ENCODE measurements around the gene LY6G6D. TPM values are rescaled to one million over a fixed set of nuclear protein-coding genes. Genes with fewer than 3 reads are reported as not detected.

Gene LY6G6D
- total and polyA plus RNA-seq, 2 donors (not counting 1 experiment from before 2014, with no cell fraction given) = not detected

GRCh38 chr6:31761343-31761742, 46.2 kb downstream of the LY6G6D start:
- no peak for DNase-seq (ENCODE audit: low read depth in 2 of 2)
- Histone ChIP-seq H3K4me2 (ENCODE audit: extremely low read depth, insufficient read depth, low read length) (no peak overlapping the region), H4K20me1 (ENCODE audit: control insufficient read depth, extremely low read depth, insufficient read depth, low read length) (no peaks in the 10 kb centered on the region), H3K27me3 (ENCODE audit: control insufficient read depth, insufficient read depth, low read length) (no peaks in the 10 kb centered on the region), H2AFZ (ENCODE audit: low read length) (no peak overlapping the region), H3K9ac (ENCODE audit: insufficient read depth, low read length) (no peak overlapping the region), H3K79me2 (ENCODE audit: control insufficient read depth, insufficient read depth, low read length) (no peaks in the 10 kb centered on the region), H3K27ac (ENCODE audit: insufficient read depth, low read length) (no peak overlapping the region), H3K36me3 (ENCODE audit: control insufficient read depth, insufficient read depth, low read length) (peaks cover 7% of the 10 kb centered on the region), H3K9me3 (ENCODE audit: control insufficient read depth, insufficient read depth, low read depth, low read length) (no peaks in the 10 kb centered on the region), H3K4me3 (replicated peaks in 1 of 4; ENCODE audit: control extremely low read depth in 1 of 4, insufficient read depth in 1 of 4, low read depth in 3 of 4, low read length in 4 of 4) (no peak overlapping the region), H3K4me1 (ENCODE audit: control insufficient read depth, extremely low read depth, insufficient read depth, low read length) (peaks cover 4% of the 10 kb centered on the region)
- TF ChIP-seq EZH2 (IDR thresholded peaks at IDR 0.05; ENCODE audit: low read length, missing control alignments) (no peak), CTCF (conservative IDR thresholded peaks at IDR 0.05 in 1 of 2, IDR thresholded peaks at IDR 0.05 in 1 of 2; ENCODE audit: low read depth in 1 of 2, low read length in 2 of 2) (no peak)

- no peak within 1 kb of the TSS for H3K9ac ChIP-seq (ENCODE audit: insufficient read depth, low read length)
- H3K4me3 ChIP-seq (replicated peaks in 1 of 4; ENCODE audit: control extremely low read depth in 1 of 4, insufficient read depth in 1 of 4, low read depth in 3 of 4, low read length in 4 of 4) = no peak within 1 kb of the TSS
- no peaks in the 10 kb centered on the region for H4K20me1 ChIP-seq (ENCODE audit: control insufficient read depth, extremely low read depth, insufficient read depth, low read length)
- no peak for TF ChIP-seq EZH2 (IDR thresholded peaks at IDR 0.05; ENCODE audit: low read length, missing control alignments)
- no peak for TF ChIP-seq CTCF (conservative IDR thresholded peaks at IDR 0.05 in 1 of 2, IDR thresholded peaks at IDR 0.05 in 1 of 2; ENCODE audit: low read depth in 1 of 2, low read length in 2 of 2)
- H3K36me3 ChIP-seq (ENCODE audit: control insufficient read depth, insufficient read depth, low read length) = peaks cover 7% of the 10 kb centered on the region
- H3K4me1 ChIP-seq (ENCODE audit: control insufficient read depth, extremely low read depth, insufficient read depth, low read length) = peaks cover 4% of the 10 kb centered on the region
- no peaks in the 10 kb centered on the region for H3K27me3 ChIP-seq (ENCODE audit: control insufficient read depth, insufficient read depth, low read length)
- no peak within 1 kb of the TSS for H3K4me2 ChIP-seq (ENCODE audit: extremely low read depth, insufficient read depth, low read length)
- H3K79me2 ChIP-seq (ENCODE audit: control insufficient read depth, insufficient read depth, low read length) = no peaks in the 10 kb centered on the region
- no peak for DNase-seq (ENCODE audit: low read depth in 2 of 2)
- no peak within 1 kb of the TSS for H2AFZ ChIP-seq (ENCODE audit: low read length)
- no peak within 1 kb of the TSS for H3K27ac ChIP-seq (ENCODE audit: insufficient read depth, low read length)
- H3K9me3 ChIP-seq (ENCODE audit: control insufficient read depth, insufficient read depth, low read depth, low read length) = no peaks in the 10 kb centered on the region
Observed at GRCh38 chr6:31762356-31762755, 47.2 kb downstream of the LY6G6D start, which contains the start of gene SAPCD1. TSS of gene SAPCD1 (plus strand) at chr6:31762656. CDS start at chr6:31763055, 399 bp downstream.

- H3K9ac ChIP-seq (ENCODE audit: insufficient read depth, low read length) = no peak overlapping the region
- H3K79me2 ChIP-seq (ENCODE audit: control insufficient read depth, insufficient read depth, low read length) = no peaks in the 10 kb centered on the region
- no peak for TF ChIP-seq CTCF (conservative IDR thresholded peaks at IDR 0.05 in 1 of 2, IDR thresholded peaks at IDR 0.05 in 1 of 2; ENCODE audit: low read depth in 1 of 2, low read length in 2 of 2)
- TF ChIP-seq EZH2 (IDR thresholded peaks at IDR 0.05; ENCODE audit: low read length, missing control alignments) = no peak
- peaks cover 4% of the 10 kb centered on the region for H3K4me1 ChIP-seq (ENCODE audit: control insufficient read depth, extremely low read depth, insufficient read depth, low read length)
- no peak overlapping the region for H3K4me2 ChIP-seq (ENCODE audit: extremely low read depth, insufficient read depth, low read length)
- H3K36me3 ChIP-seq (ENCODE audit: control insufficient read depth, insufficient read depth, low read length) = peaks cover 7% of the 10 kb centered on the region
- no peak overlapping the region for H3K27ac ChIP-seq (ENCODE audit: insufficient read depth, low read length)
- H3K9me3 ChIP-seq (ENCODE audit: control insufficient read depth, insufficient read depth, low read depth, low read length) = no peaks in the 10 kb centered on the region
- no peak overlapping the region for H2AFZ ChIP-seq (ENCODE audit: low read length)
- no peak for DNase-seq (ENCODE audit: low read depth in 2 of 2)
- no peaks in the 10 kb centered on the region for H4K20me1 ChIP-seq (ENCODE audit: control insufficient read depth, extremely low read depth, insufficient read depth, low read length)
- H3K4me3 ChIP-seq (replicated peaks in 1 of 4; ENCODE audit: control extremely low read depth in 1 of 4, insufficient read depth in 1 of 4, low read depth in 3 of 4, low read length in 4 of 4) = no peak overlapping the region
- no peaks in the 10 kb centered on the region for H3K27me3 ChIP-seq (ENCODE audit: control insufficient read depth, insufficient read depth, low read length)
Observed at GRCh38 chr6:31762878-31763618, 47.9 kb downstream of the LY6G6D start.

Measured in fibroblast of lung (primary cell).